SIG-M5 (cell line): Measurements from ENCODE around the gene TERC.
"Not testable (repeated sequence)": the region's sequence is repeated elsewhere in the genome, so short reads cannot be mapped to it uniquely, and the experiment has no call there.

ENCODE experiments used
- DNase-seq: peaks from one replicate; lab custom pipeline; 2025; lab: John Stamatoyannopoulos, UW

TERC gene

GRCh38 chr3:169771497-169772304, 6.8 kb upstream of the TERC start:
- peak; percentile 41 for DNase-seq

GRCh38 chr3:169769287-169770181, 4.7 kb upstream of the TERC start, which contains the start of gene ACTRT3:
Gene ACTRT3 (minus strand): TSS chr3:169769561. CDS start chr3:169769520, 41 bp downstream.
- DNase-seq = no peak

GRCh38 chr3:169764312-169764881, 463 bp downstream of the TERC start:
- DNase-seq = peak; percentile 43

- DNase-seq = no peak
These were observed 4.4 kb downstream of the TERC start for GRCh38 chr3:169760479-169760878.

GRCh38 chr3:169759256-169759655, 5.6 kb downstream of the TERC start:
- DNase-seq = no peak

GRCh38 chr3:169758359-169758994, 6.4 kb downstream of the TERC start:
- no peak for DNase-seq

- DNase-seq = no peak
These were observed 9.4 kb downstream of the TERC start for GRCh38 chr3:169755488-169755887.

GRCh38 chr3:169754711-169755110, 10.1 kb downstream of the TERC start:
- no peak for DNase-seq

GRCh38 chr3:169751875-169752274, 13.0 kb downstream of the TERC start:
- no peak for DNase-seq

GRCh38 chr3:169750665-169751064, 14.2 kb downstream of the TERC start:
- no peak for DNase-seq

GRCh38 chr3:169748670-169749069, 16.2 kb downstream of the TERC start:
- DNase-seq = no peak

- DNase-seq = no peak
These were observed 17.9 kb downstream of the TERC start for GRCh38 chr3:169746924-169747323.

- DNase-seq = no peak
These were observed 20.4 kb downstream of the TERC start for GRCh38 chr3:169744366-169745054.

- no peak for DNase-seq
These were observed 25.8 kb downstream of the TERC start for GRCh38 chr3:169739067-169739466.

GRCh38 chr3:169731857-169732256, 33.0 kb downstream of the TERC start:
- not testable (repeated sequence) for DNase-seq

GRCh38 chr3:169722724-169723123, 42.1 kb downstream of the TERC start:
- DNase-seq = no peak

- DNase-seq = not testable (repeated sequence)
These were observed 46.4 kb downstream of the TERC start for GRCh38 chr3:169718415-169718814.
